ENCODE results near the gene KDM1B.

Gene KDM1B

DNA sequence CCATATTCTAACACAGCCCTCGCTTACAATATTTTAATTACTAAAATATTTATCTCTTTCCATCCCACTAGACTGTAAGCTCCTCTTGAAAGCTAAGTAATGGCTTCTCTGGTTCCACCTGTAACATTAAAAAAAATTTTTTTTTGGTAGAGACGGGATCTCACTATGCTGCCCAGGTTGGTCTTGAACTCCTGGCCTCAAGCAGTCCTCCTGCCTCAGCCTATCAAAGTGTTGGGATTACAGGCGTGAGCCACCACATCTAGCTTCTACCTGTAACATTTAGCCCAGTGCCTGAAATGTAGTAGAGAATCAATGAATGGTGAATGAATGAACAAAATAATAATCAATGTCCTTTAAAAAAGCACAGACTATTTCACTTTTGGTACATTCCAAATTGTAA is 80.3 kb downstream of the KDM1B start:
- no peak for DNase-seq

DNA sequence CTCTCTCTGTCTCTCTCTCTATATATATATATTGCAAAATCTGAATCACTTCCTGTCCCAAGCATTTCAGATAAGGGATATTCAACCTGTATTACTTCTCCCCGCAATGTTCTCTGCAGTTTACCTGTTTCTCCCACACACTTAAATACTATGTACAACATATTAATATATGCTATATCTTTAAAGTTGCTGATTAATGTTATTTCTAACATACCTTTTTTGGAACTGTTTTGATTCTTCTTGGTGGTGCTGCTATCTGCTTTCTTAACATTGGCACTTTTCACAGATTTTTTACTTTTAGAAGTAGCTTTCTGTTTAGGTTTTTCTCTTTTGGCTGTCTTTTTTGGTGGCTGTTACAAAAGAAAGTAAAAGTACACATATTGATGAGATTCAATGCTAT is 81.9 kb downstream of the KDM1B start:
- DNase-seq: no peak

DNA sequence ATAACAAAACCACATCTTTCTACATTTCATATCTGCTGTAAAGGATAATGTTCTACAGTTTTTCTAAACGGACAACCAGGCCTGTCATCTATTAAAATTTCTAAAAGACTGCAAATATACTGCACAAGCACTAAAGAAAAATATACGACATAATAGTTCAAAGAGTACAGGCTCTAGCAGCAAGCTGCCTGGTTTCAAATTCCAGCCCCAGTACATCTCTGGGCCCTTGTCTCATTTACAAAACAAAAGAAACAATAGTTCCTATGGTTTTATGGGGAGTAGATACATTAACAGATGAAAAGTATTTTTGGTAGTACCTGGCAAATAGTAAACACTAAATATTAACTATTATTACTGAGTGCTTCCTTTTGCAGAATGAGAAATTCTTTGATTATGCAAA is 85.0 kb downstream of the KDM1B start:
- DNase-seq: no peak

DNA sequence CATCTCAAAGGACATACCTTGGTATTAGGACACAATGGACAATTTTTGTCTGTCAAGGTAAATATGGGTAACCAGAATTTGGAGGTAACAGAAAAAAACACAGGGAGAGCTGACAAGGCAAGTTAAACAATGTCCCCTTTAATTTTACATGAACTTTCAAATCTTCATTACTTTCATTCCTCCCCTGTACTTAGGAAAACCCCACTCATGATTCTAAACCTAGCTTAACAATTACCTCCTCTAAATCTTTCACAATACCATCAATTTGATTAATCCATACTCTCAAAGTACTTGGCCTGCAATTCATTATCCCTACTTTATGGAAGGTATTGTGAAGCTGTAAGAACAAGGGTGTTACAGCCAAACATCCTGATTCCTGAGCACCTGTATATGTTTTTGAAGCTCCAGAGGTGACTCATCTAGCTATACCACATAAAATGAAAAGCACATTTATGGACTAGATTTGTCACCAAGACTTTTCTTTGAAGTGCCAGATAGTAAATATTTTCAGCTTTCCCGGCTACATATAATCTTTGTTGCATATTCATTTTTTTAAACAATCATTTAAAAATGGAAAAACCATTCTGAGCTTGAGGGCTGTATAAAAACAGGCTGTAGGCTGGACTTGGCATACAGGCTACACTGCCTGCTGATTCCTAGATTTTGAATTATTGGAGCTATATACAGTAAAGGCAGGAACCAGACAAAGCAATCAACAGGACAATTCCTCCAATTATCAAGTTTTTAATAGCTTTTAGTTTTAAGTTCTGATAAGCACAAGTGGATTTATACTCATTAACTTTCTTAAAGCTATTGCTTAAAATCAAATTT is 86.2 kb downstream of the KDM1B start:
- no peak for DNase-seq

DNA sequence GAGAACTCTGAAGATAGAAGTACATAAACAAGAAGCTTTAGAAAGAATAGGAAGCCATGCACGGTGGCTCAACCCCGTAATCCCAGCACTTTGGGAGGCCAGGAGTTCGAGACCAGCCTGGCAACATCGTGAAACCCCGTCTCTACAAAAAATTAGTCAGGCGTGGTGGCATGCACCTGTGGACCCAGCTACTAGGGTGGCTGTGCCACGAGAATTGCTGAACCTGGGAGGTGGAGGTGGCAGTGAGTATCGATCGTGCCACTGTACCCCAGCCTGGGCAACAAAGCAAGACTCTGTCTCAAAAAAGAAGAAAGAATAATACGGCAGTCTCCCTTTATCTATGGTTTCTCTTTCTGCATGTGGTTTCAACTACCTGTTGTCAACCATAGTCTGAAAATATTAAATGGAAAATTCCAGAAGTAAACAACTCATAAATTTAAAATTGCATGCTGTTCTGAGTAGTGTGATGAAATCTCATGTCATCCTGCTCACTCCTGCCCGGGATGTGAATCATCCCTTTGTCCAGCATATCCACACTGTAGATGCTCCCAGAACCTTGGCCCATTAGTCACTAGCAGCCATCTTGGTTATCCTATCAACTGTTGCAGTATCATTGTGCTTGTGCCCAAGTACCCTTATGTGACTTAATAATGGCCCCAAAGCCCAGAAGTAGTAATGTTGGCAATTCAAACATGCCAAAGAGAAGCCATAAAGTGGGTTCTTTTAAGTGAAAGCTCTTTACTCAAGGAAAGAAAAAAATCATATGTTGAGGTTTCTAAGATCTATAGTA is 87.0 kb downstream of the KDM1B start:
- no peak for DNase-seq

DNA sequence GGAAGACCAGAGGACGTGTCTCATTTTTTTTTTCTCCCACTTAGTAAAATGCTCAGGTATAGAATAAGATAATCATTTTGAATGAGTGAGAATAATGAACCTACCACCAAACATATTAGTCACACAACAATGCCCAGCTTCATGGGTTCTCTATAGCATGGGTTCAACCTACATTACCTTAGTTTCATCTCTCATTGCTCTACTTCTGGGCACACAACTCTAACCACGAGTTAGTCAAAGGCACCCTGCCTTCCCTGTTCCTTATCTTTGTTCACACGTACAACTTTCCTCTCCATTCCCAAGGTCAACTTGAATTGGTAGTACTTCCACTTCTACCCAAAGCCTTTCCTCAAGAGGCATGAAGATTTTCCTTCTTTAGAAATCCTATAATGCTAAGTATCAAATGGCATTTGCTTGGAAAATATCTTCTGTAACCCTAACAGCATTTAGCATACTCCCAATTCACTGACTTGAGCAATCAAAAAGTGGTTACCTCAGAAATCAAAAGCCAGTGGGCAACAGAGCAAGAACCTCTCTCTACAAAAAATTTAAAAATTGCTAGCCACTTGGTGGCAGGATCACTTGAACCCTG is 88.2 kb downstream of the KDM1B start:
- no peak for DNase-seq

DNA sequence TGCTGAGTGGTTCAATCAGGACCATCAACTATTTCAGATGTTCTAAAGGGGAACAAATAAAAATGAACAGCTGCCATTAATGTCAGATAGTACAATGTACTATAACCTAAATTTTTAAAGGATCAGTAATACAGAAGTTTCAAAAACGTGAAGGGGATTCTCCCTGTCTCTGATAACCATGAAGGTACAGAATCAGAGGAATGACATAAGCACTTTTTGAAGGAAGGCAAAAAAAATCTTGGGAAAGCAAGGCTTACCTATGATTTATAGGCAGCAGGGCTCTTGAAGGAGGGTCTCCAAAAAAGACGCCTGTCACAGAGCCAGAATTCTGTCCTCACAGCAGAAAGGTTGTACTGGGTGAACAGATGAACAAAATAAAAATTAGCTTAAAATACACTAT is 89.0 kb downstream of the KDM1B start:
- DNase-seq: no peak

DNA sequence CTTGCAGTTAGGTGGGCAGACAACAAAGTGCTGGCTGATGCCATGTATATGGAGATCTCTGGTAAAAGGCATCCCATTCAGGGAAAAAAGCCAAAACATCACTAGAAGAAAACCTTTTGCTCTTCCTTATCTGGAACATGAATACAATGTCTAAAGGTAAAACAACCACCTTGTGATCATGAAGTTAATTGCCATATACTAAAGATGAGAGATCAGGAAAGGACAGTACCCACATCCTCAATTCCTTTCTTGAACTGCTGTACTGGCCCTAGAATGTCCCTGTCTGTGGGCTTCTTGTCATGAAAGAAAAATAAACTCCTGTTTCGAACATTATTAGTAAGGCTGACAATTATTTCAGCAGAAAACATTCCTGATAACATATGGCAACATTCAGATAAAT is 89.9 kb downstream of the KDM1B start:
- DNase-seq: no peak

DNA sequence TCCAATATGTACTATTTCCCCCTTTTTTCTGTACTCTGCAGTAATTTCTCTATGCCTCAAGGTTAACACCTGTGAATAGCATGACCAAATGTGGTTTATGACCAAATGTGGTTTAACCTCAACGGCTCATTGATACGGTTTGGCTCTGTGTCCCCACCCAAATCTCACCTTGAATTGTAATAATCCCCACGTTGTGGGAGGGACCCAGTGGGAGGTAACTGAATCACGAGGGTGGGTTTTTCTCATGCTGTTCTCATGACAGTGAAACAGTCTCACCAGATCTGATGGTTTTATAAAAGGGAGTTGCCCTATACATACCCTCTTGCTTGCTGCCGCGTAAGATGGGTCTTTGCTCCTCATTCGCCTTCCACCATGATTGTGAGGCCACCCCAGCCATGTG is 90.4 kb downstream of the KDM1B start:
- DNase-seq: no peak

DNA sequence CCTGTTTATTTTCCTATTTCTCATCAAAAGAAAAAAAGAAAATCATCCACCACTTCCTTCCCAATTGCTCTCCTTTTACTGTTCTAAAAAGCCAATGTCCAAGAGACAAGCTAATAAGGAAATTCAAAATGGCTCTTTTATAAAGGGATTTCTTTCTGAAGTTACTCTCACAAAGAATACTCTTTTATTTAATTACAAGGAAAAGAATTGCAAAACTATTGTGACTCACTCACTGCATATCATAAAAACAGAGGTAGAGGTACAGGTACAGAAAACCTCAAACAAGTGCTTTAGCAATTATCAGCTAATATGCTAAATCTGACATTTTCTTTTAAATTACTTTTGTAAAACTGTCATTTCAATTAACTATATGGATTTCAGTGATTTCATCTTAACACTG is 91.0 kb downstream of the KDM1B start:
- DNase-seq: no peak

DNA sequence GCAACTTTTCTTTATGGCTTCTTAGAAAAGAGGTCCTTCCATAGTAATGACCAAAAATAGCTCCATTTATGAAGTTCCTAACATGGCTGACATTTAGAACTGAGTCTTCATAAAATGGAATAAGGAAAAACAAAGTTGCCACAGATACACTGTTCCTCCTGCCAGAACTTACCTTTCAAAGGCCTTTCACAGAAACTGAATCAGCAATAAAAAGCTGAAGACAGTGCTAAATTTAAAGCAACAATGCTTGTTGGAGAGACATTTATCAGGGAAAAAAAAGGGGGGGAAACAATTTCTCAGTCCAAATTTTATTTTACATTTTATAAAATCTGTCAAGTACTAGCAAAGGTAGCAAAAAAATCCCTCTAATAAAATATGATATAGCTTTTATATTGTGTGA is 91.8 kb downstream of the KDM1B start:
- DNase-seq: no peak

DNA sequence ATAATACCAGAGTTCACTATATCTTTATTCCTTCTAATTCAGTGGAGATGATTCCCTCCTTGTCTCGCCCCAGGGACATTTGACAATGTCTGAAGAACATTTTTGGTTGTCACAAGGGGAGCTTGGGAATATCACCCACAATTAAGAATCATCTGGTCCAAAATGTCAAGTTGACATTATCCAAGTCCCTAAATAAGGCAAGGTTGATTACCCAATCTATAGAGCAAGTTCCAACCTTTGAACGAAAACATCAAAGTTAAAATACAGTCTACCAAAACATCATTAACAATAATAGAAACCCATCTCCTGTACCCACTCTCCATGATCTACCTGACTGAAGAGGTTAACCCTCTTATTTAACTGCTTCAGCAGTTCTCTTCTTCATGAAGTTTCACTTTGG is 93.5 kb downstream of the KDM1B start:
- DNase-seq: no peak

DNA sequence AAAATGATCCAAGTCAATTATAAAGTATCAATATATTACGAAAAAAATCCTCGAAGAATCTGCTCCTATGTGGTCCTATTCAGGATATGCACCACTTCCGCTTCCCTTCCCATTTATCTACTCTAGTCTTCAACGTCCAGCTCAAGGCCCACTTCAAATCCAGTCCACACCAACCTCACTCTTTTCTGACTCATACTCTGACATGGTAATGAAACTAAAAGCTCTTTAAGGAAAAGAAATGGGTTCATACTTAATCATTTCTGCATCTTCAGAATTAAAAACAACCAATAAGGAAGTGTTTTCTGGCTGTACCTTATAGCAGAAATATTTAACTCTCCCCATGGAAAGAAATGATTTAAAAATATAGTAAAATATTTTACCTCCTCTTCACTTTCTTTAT is 94.0 kb downstream of the KDM1B start:
- DNase-seq: no peak

DNA sequence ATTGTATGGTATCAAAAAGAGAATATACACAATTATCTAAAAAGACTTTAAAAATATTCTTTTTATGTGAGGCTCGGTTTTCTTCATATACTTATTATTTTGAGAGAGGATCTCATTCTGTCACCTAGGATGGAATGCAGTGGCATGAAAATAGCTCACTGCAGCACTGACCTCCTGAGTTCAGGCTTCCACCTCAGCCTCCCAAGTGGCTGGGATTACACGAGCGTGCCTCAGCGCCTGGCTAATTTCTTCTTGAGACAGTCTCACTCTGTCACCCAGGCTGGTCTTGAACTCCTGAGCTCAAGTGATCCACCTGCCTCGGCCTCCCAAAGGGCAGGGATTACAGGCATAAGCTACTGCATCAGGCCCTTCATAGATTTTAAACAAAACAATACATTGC is 98.4 kb downstream of the KDM1B start:
- no peak for DNase-seq

DNA sequence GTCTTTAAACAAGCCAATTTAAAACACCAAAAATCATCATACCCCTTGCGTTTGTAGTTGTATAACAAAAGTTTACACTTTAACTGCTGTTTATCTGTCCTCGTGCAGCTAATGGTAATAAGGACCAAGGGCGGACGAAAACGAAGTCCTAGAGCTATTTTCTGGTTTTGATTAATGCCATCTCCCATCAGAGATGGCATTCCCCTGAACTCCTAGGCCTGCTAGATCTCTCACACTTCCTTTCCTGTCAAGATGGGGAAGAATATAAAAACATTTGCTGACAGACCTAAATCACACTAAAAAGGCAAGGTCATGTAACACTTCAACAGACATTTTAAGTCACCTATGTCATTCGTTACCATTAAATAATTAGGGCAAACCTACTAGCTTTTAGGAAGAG is 99.6 kb downstream of the KDM1B start:
- DNase-seq: no peak

DNA sequence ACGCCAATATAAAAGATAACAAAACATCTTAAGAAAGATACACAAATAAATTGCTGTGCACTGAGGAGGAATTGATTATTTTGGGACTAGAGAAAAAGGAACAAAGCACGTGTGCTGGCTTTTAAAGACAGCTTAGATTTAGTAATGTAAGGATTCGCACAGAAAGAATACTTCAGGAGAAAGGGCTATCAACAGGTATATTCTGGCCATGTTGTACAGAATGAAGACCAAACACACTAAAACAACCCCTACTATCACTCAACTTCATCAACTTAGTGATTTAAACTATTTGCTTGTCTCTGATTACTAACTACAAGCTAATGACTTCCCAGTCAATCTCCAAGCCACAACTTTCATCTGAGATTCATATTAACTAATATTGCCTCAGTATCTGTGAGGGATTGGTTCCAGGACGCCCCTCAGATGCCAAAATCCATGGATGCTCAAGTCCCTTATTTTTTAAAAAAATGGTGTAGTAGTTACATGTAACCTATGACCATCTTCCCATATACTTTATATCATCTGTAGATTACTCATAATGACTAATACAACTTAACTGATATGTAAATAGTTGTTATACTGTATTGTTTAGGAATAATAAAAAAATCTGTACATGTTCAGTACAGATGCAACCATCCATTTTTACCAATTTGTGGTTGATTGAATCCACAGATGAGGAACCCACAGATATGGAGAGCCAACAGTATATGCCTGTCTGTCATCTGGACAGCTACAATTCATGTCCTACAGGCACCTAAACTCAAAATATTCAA is 104.6 kb downstream of the KDM1B start:
- no peak for DNase-seq

DNA sequence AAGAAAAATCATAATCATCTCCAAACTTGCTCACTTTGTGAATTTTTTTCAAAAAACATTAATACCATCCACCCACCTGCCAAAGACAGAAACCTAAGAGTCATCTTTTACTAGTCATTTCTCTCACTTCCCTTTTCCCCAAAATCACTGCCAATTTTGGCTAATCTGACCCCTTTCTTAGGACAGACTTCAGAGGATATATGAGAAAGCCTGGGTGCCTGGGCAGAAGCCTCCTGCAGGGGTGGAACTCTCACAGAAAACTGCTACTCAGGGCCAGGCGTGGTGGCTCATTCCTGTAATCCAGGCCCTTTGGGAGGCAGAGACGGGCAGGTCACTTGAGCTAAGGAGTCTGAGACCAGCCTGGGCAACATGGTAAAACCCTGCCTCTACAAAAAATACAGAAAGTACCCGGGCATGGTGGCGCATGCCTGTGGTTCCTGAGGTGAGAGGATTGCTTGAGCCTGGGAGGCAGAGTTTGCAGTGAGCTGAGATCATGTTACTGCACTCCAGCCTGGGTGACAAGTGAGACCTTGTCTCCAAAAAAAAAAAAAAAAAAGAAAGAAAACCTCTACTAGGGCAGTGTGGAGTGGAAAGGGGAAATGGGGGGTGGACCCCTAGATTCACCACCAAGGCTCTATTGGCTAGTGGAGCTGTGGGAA is 105.4 kb downstream of the KDM1B start:
- DNase-seq: no peak

DNA sequence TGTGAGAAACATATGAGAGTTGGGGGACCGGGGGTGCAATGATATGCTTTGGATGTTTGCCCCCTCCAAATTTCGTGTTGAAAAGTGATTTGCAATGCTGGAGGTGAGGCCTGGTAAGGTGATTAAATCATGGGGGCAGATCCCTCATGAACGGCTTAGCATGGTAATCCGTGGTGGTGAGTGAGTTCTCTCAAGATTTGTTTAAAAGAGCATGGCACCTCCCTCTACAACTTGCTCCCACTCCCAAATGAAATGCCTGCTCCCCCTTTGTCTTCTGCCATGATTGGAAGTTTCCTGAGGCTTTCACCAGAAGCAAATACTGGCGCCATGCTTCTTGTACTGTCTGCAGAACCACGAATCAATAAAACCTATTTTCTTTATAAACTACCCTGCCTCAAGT is 106.7 kb downstream of the KDM1B start:
- peak in 1 of 2 experiments; percentile 4 for DNase-seq

DNA sequence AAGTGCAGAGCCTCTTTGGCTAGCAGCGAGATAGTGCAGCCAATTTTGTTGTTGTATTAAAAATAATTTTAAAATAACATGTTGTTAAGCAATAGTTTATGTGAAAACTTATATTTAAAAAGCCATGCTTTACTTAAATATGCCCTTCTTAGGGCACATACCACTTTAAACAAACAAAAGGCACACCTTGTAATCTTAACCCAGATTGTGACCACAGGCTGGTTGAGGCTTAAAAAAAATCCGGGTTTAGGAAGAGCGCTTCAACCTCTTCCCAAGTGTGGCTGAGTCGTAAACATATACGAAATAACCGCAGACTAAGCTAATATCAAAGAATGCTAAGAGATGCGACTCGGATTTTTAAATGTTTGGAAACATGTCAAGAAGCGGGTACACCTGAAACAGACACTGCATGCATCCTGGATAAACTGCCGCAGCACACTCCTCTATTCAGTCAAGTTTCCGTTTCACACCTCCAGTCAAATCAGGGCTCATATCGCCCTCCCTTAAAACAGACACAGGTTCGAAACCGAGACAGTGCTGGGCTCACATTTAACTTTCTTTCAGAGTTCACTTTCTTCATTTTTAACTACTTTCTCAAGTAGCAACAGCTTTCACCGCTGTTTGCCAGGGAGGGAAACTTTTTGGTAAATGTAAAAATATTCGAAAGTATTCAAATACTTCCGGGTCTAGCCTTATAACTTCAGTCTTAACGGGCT is 107.6 kb downstream of the KDM1B start:
- DNase-seq: peak in 1 of 2 experiments; percentile 43

DNA sequence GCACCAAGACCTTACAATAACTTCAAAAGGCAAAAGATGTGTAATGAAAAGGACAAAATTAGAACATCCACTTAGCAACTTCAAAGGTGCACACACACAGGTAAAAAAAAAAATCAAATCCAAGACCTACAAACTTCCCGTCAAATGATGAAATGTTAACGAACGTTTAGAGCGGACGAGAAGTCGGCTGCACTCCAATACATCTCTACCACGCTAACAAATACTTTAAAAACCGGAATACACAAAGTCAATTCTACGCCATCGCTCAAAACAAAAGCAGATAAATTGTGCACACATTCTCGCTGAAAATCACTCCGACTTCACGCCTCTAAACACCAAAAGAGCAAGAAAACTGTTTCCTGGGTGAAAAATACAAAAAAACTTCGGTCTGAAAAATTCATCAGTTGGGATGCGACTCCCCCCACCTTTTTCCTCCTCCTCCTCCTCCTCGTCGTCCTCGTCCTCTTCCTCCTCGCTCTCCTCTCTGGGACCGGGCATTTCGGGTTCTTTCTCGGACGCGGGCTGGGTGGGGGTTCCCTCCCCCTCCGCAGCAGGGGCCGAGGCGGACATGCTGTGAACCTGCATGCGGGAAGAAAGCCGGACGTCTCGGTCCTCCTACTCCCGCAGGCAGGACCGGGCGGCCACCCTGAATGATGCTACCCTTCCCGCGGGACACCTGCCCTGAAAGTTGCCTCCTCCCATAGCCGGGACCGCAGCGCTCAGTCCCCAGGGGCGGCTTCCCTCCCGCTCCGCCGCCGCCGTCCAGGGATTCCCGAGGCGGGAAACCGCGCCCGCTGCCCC is 108.4 kb downstream of the KDM1B start:
- DNase-seq: peak in 1 of 2 experiments; percentile 45
